ENCODE data around the gene KIR2DL3.

DNA sequence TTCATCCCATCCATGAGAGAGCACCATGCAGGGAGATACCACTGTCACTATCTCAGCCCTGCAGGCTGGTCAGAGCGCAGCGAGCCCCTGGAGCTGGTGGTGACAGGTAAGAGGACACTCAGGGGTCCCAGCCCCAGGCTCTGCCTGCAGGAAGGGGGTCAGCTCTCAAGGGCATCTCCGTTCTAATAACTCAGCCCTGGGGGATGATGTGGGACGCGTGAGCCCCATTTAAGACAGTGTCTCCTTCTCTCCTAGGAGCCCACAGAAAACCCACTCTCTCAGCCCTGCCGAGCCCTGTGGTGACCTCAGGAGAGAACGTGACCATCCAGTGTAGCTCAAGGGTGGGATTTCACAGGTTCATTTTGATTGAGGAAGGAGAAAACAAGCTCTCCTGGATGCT lies 29.5 kb upstream of the KIR2DL3 start:
- TF ChIP-seq, protein P1, sequence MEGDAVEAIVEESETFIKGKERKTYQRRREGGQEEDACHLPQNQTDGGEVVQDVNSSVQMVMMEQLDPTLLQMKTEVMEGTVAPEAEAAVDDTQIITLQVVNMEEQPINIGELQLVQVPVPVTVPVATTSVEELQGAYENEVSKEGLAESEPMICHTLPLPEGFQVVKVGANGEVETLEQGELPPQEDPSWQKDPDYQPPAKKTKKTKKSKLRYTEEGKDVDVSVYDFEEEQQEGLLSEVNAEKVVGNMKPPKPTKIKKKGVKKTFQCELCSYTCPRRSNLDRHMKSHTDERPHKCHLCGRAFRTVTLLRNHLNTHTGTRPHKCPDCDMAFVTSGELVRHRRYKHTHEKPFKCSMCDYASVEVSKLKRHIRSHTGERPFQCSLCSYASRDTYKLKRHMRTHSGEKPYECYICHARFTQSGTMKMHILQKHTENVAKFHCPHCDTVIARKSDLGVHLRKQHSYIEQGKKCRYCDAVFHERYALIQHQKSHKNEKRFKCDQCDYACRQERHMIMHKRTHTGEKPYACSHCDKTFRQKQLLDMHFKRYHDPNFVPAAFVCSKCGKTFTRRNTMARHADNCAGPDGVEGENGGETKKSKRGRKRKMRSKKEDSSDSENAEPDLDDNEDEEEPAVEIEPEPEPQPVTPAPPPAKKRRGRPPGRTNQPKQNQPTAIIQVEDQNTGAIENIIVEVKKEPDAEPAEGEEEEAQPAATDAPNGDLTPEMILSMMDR (IDR thresholded peaks at IDR 0.05; ENCODE audit: low read depth, low read length): no peak
- TF ChIP-seq, protein P2, sequence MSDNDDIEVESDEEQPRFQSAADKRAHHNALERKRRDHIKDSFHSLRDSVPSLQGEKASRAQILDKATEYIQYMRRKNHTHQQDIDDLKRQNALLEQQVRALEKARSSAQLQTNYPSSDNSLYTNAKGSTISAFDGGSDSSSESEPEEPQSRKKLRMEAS (IDR thresholded peaks at IDR 0.05; ENCODE audit: low read depth, low read length): no peak
- TF ChIP-seq POLR2A (IDR thresholded peaks at IDR 0.05; ENCODE audit: extremely low read depth, insufficient read length): no peak
- TF ChIP-seq MYC (IDR thresholded peaks at IDR 0.05; ENCODE audit: low read depth, low read length): no peak
